Activated T-helper 1 cell treated with anti-CD3 and anti-CD28 coated beads, Interleukin-2, amount 50 U/mL, for 16 hours (primary cell): Measurements from ENCODE around the gene PMS1.
"Not testable (repeated sequence)": the region's sequence is repeated elsewhere in the genome, so short reads cannot be mapped to it uniquely, and the experiment has no call there.

ENCODE experiments used
- DNase-seq, 2 donors: peaks; one replicate each; pipeline ENCODE4 v3.0.0-alpha.2; 2020; ENCODE audit warnings: low read depth in 1 of 2, low spot score in 1 of 2

PMS1 gene

DNA sequence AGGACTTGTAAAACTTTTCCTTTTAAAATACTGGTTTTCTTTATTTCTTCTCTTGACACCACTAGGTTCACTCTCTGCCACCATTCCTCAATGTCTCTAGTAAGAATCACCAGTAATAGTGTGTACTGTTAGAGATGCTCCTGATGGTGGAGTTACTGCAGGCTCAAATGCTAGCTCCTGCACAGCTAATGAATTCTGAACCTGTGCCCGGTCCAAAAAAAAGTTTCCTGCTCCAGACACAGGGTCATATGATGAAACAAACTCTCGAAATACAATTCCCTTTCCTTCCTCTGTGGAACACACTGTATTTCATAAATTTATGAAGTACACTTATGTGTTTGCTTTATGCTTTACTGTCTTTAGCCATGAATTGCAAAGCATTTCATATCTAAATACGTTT, 19.2 kb downstream of the PMS1 start:
- DNase-seq = no peak

DNA sequence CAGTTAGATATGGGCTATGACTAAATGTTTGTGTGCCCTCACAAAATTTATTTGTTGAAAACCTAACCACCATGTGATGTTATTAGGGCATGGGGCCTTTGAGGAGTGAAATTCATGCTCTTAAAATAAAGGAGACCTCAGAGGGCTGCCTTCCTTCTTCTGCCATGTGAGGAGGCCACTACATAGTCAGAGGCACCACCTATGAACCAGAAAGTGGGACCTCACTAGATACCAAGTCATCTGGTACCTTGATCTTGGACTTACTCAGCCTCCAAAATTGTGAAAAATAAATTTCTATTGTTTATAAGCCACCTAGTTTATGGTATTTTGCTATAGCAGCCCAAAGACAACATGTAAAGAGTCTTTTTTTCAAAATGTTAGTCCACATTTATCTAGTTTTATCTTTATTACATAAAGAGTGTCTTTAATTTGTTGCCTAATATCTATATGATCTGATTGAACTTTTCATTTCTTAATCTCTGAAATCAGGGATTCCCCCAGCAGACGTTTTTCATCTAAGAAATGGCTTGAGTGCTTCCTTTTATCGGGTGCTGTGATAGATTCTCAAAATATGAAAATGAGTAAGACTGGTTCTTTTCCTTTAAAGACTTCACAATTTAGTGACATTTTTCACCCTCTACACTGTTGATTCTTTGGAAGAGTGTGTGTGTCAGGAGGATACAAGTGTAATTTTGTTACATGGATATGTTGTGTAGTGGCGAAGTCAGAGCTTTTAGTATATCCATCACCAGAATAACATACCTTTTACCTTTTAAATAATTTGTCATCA, 34.2 kb downstream of the PMS1 start:
- DNase-seq = no peak

- no peak for DNase-seq
These were observed 35.1 kb downstream of the PMS1 start for GRCh38 chr2:189819297-189819704.

GRCh38 chr2:189821953-189822748, 37.9 kb downstream of the PMS1 start:
- DNase-seq = no peak

DNA sequence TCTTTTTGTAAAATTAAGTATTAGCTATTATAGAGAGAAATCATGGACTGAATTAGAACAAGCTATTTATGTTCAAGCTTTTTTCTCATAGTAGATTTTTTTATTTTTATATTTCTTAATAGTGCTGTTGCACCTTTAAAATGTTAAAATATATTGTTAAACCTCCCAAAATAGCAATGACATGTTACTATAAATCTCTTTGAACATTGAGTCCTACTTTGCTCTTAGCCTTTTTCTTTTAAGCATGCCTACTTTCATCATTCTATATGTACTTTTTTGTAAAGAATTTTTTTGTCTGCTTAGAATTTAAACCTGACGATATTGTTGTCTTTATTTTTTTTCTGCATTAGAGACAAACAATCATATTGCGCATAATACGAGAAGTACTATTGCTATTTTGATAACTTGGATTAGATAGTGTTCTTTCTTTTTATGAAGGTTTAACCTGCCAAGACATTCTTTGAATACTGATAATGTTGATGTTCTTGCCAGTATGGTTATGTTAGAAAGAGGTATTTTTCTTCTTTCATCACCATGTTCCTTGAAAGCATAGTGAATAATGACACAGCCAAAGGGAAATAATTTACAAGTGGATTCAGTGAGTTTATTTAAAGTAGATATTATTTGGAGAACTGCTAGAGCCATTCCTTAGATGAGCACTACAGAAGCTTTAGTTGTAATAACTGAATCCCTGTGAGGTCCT, 40.6 kb downstream of the PMS1 start:
- DNase-seq = no peak

DNA sequence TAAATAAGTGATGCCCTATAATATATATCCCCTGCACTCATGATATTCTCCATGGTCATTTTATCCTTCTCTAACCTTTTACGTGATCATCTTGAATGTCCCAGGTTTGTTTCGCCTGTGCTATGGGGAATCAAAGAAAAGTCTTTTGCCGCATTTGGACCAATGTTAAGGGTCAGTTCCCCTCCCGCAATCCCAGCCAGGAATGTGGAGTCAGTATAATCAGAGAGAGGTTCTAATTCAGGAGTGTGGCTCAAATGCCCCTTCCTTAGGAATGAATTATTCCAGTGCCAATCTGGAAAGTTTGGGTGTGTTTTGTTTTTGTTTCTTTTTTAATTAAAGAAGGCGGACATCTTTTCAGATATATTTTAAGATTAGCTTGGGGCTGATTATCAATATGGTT, 41.8 kb downstream of the PMS1 start:
- no peak for DNase-seq

- DNase-seq = no peak
These were observed 45.0 kb downstream of the PMS1 start for GRCh38 chr2:189829102-189829833.

DNA sequence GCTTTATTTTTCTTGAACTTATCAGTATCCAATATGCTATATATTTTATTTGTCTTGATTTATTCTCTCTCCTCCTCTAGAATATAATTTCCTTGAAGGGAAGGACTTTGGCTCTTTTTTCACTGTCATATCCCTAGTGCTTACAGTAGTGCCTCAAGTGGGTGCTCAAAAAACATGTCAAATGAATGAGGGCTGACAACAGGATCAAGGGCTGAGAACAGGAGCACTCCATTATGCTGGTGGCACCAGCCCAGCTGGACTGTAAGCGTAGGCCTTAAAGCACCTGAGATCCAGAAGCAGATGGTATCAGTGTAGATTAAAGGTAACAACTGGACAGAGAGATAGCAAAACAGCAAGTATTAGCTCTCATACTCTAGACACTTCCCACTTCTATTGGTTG, 46.3 kb downstream of the PMS1 start:
- DNase-seq = no peak

DNA sequence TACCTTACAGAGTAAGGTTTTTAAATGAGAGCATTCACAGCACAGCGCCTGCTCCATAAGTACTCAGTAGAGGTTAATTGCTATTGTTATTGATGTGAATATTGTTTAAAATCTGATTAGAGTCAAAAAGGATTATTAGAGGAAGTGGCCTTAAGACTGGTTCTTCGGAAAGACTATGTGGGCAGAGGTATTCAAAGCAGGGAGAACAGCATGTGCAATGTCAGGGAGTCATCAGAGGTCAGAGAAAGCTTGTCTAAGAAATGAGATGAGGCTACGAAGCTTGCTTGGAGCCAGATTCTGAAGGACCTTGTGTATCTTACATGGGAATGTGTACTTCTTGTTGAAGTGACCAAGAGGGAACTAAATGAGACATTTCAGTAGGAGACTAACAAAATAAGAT, 49.8 kb downstream of the PMS1 start:
- no peak for DNase-seq

GRCh38 chr2:189834642-189835041, 50.4 kb downstream of the PMS1 start:
- DNase-seq = not testable (repeated sequence)

GRCh38 chr2:189835855-189836558, 51.8 kb downstream of the PMS1 start:
- DNase-seq = no peak

- DNase-seq = no peak
These were observed 52.4 kb downstream of the PMS1 start for GRCh38 chr2:189836644-189837043.

DNA sequence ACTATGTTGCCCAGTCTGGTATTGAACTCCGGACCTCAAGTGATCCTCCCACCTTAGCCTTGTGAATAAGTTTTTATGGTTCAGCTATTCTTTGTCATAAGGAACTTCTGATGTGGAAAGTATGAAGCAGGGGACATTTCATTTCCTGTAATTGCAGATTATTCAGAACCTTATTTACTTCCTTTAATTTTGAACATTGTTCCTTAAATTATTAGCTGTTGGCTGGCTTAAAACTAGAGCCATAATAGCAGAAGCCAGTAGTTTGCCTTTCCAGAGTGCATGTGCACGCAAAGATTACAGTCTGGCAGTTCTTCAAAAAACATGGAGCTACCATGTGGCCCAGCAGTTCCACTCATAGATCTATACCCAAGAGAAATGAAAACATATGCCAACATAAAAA, 53.1 kb downstream of the PMS1 start:
- no peak for DNase-seq

GRCh38 chr2:189841019-189841418, 56.8 kb downstream of the PMS1 start:
- DNase-seq = no peak

DNA sequence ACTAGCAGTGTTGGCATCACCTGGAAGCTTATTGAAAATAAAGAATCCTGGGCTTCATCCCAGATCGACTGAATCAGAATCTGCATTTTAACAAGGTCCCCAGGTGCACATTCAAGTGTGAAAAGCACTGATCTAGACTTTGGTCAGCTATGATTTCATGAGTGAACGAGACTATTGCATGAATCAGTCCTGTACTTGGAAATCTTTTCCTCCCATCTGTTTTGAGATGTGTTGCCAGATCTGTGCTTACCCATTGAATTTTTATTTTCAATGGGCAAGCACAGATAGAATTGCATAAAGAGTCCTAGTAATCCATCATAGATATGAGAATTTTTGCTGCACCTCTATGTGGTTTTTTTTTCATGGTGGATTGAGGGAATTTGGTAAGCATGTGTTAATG, 64.0 kb downstream of the PMS1 start:
- no peak for DNase-seq

DNA sequence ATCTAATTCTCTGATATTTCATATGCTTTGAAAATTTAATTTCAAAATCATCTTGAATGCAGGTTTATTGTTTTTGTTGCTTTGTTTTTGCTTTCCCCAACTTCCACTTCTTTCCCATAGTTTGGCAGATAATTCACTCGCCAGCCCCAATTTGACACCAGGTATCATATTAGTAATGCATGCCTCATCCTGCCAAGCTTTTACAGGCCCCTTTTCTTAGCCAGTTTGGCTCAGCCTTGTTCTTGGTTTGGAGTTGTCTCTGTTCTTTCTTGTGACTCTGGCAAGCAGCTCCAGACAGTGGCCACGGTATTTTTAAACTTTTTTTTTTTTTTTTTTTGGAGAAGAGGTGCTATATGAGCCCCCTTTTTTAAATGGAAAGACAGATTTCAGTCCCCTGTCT, 65.3 kb downstream of the PMS1 start:
- no peak for DNase-seq

GRCh38 chr2:189851174-189851826, 67.0 kb downstream of the PMS1 start:
- no peak for DNase-seq

- no peak for DNase-seq
These were observed 69.9 kb downstream of the PMS1 start for GRCh38 chr2:189854187-189854586.

DNA sequence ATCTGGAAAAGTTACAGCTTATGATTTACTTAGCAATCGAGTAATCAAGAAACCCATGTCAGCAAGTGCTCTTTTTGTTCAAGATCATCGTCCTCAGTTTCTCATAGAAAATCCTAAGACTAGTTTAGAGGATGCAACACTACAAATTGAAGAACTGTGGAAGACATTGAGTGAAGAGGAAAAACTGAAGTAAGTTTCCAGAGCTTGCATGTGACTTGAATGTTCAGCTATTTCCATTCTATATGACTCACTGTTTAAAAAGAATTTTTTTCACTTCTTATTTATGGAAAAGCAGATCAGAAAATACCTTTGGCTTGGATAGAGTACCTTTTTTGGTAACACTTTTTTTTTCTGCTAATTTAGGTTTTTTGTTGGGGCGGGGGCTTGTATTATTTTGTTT, 70.7 kb downstream of the PMS1 start:
- DNase-seq = no peak

DNA sequence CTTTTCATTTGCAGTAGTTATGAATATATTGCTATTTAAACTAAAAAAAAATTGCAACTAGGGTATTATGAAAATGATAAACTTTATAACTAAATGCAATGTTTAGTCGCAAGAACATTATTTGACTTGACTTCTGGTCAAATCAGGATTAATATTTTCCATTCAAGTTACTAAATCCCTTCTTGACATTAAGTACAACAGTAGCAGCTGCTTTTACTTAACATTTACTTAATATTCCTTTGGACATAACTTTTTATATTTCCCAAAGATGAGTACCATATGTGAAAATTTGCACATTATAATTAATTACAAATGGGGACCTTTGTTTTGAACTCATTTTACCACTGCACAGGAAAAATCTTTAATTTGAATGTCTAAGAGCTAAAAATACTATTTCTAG, 74.0 kb downstream of the PMS1 start:
- no peak for DNase-seq
